ENCODE measurements around the gene RPL22. TPM values are rescaled to one million over a fixed set of nuclear protein-coding genes. Genes with fewer than 3 reads are reported as not detected.

The RPL22 gene
- total RNA-seq, 2 experiments from 2014 or later: 399 to 441 TPM

DNA sequence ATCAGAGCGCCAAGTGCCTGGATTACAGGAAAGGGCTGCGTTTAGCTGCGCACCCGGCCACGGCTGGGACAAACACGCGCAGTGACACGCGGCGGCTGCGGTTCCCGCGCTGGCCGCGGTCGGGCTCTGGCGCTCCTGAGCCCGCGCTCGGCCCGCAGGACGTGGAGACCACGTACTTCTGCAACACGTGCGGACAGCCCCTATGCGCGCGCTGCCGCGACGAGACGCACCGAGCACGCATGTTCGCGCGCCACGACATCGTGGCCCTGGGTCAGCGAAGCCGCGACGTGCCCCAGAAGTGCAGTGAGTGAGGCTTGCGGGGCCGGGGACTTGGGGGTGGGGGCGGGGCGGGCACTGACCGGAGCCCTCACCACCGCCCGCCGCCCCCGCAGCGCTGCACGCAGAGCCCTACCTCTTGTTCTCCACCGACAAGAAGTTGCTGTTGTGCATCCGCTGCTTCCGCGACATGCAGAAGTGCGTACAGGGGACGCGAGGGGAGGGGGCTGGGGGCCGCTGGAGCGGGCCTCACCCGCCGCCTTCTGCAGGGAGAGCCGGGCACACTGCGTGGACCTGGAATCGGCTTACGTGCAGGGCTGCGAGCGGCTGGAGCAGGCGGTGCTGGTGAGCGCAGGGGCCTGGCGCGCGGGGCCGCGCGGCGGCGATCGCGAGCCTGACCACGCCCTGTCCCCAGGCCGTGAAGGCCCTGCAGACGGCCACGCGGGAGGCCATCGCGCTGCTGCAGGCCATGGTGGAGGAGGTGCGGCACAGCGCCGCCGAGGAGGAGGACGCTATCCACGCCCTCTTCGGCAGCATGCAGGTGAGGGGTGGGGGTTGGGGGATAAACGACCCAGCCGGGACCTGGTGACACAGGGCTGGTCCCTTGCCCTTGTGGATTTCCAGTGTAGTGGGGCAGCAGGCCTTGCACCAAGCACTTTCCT is 9.6 kb upstream of the RPL22 start:
- ChIA-PET CTCF (interaction anchor here (0.6 to 1.3 kb wide), 3 partner anchors 10 to 149 kb away, joined by 3 to 5 read pairs (median 4); no protein-coding TSS in a partner anchor), POLR2A (interaction anchor here (0.5 kb wide), 1 partner anchor 22 kb away, joined by 4 read pairs; no protein-coding TSS in a partner anchor)

DNA sequence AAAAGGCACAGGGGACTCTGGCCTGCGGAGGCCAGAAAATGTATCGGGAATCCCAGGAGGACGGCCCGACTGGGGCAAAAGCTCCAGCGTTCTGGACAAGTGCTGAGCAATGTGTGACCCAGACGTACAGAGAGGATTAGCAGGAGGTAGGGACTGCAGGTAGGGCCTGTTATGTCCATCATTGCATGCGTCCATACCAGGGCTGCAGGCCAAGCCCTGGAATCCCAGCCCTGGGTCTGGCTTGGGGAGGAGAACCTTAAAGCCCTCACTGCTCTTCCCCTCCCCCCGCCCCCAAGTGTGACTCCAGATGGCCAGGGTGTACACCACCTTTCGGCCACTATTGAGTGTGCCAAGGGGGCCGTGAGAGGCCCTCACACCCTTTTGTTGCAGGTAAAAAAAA is 8.5 kb upstream of the RPL22 start:
- ChIA-PET CTCF (interaction anchor here (1.3 to 2.4 kb wide), 2 partner anchors 21 to 30 kb away, joined by 4 to 9 read pairs; no protein-coding TSS in a partner anchor), POLR2A (no interaction called here)

DNA sequence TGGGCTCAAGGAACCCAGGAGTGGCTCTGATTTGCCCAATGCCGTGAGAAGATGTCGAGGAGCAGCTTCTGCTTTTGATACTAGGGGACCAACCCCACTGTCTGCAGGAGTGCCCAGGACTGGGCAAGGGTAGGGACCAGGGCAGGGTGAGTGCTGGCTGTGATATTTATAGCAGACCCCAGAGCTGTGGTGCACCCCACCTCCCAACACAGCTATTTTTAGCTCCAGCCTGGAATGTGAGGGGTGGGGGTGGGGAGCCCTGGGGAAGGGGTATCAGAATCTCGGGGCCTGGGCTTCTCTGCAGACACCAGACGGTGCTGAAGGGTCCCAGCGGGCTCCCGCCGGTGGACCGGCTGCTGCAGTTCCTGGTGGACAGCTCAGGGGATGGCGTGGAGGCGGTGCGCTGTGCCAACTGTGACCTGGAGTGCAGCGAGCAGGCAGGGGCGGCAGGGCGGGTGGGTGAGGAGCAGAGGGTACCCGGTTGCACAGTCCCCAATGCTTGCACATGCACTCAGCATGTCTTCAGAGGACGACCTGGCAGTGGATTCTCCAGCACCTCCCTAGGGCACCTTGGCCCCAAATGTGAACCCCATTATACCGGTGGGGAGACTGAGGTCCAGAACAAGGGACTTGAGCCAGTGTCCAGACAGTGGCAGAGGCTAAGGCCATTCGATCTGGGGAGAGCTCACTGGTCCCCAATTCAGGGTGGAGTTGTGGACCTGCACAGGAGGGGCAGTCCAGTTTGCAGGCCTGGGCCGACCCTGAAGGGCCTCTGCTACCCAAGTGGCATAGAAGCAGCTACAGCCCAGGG is 7.9 kb upstream of the RPL22 start:
- ChIA-PET POLR2A (interaction anchor here (1.0 to 2.0 kb wide), 3 partner anchors 10 to 28 kb away, joined by 3 to 8 read pairs (median 6); partner anchors contain the start of gene ICMT), CTCF (interaction anchor here (0.6 to 2.4 kb wide), 7 partner anchors 9 to 373 kb away, joined by 3 to 9 read pairs (median 3); partner anchors contain the start of genes ICMT and ZBTB48)

DNA sequence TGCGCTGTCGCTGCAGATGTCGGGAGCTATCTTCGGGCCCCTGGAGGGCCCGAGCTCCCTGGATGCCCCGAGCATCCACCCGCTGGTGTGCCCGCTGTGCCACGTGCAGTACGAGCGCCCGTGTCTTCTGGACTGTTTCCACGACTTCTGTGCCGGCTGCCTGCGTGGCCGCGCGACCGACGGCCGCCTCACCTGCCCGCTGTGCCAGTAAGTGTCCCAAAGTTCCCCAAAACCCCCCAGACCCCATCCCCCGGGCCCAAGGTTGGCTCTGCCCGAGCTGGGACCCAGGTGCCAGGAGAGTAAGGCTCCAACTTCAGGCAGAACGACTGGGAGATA is 7.1 kb upstream of the RPL22 start:
- ChIA-PET POLR2A (interaction anchor here (1.0 to 2.0 kb wide), 4 partner anchors 9 to 29 kb away, joined by 3 to 8 read pairs (median 4); partner anchors contain the start of gene ICMT), CTCF (interaction anchor here (0.8 to 2.4 kb wide), 10 partner anchors 9 to 495 kb away, joined by 3 to 9 read pairs (median 3); partner anchors contain the start of genes DNAJC11, ICMT and ZBTB48)

DNA sequence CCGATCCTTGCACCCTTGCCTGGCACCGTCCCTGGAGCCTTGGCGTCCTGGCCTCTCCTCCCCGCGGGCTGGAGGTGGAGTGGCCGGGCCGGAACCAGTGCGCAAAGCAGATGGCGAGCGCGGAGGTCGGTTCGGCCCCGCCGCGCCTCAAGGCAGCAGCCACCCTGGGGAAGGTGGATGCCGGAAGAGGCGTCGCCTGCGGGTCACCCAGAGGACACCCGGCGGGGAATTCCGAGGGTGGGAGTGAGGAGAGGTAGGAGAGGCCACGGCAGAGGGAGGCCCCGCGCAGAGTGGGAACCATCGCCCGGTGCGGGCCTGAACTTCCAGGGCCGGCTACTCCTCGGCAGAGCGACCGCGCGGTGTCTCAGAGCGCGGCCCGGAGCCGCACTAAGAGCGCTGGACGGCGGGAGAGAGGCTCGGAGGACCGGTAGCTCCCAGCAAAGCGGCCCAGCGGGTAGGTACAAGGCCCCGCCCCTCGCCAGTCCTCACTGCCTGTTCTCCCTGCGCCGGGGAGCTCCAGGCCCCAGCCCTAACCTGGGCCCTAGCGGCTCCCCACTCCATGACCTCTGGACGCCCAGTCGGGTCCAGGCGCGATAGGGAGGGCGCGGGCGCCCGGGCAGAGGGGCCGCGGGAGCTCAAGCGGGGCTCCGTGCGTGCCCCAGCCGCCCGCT is 6.6 kb upstream of the RPL22 start, which contains the start of gene RNF207:
Gene RNF207 (plus strand): TSS at position 271 of the 671 bp plus-strand sequence. CDS start 417 bp downstream, outside the sequence.
- POLR2A ChIA-PET: interaction anchor here (1.0 to 2.0 kb wide), 4 partner anchors 9 to 30 kb away, joined by 3 to 8 read pairs (median 4); partner anchors contain the start of gene ICMT

DNA sequence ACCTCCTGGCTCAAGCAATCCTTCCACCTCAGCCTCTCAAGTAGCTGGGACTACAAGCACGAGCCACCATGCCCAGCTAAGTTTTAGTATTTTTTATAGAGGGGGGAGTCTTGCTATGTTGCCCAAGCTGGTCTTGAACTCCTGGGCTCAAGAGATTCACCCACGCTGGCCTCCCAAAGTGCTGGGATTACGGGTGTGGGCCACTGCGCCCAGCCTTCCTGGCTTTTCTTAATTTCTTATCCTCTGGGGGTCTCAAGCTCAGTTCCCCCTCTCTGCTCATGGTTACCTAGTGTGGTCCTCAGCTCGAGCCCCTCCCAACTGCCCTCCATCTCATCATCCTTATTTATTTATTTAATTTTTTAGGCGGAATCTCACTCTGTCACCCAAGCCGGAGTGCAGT is 2.9 kb upstream of the RPL22 start:
- ChIA-PET CTCF (interaction anchor here (0.5 to 1.2 kb wide), 2 partner anchors 10 to 339 kb away, joined by 3 read pairs; no protein-coding TSS in a partner anchor), POLR2A (no interaction called here)

More for the DNA sequence above, 6.6 kb upstream of the RPL22 start, which contains the start of gene RNF207:
- CTCF ChIA-PET: interaction anchor here (0.7 to 2.4 kb wide), 11 partner anchors 9 to 1555 kb away, joined by 3 to 9 read pairs (median 3); partner anchors contain the start of genes DNAJC11, ICMT and ZBTB48

DNA sequence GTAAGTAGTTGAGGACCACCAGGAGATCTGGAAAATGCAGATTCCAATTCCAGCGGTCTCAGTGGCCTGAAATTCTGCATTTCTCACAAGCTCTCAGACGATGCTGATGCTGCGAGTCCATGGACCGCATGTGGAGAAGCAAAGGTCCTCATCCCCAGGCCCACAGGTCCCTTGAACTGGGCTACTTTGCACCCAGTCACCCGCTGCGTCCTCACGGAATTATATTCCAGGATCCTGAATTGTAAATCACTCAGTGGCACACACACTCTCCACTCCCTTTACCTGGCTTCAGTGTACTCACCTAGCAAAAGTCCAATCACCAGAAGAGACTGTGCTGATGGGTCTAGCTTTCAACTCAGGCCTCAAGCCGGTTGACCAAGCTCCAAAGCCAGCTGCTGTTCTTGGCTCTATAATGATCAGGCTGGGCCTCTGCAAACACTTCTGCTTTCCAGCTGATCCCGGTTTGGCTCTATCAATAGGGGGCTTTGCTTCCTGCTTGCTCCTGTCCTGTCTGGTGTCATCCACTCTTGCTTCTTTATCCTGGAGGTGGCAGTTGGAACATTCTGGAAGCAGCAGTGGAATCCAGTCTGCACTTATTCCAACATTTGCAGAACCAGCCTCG is 904 bp upstream of the RPL22 start:
- POLR2A ChIA-PET: interaction anchor here (0.7 to 1.0 kb wide), 3 partner anchors 17 to 156 kb away, joined by 3 read pairs; partner anchors contain the start of gene ICMT

DNA sequence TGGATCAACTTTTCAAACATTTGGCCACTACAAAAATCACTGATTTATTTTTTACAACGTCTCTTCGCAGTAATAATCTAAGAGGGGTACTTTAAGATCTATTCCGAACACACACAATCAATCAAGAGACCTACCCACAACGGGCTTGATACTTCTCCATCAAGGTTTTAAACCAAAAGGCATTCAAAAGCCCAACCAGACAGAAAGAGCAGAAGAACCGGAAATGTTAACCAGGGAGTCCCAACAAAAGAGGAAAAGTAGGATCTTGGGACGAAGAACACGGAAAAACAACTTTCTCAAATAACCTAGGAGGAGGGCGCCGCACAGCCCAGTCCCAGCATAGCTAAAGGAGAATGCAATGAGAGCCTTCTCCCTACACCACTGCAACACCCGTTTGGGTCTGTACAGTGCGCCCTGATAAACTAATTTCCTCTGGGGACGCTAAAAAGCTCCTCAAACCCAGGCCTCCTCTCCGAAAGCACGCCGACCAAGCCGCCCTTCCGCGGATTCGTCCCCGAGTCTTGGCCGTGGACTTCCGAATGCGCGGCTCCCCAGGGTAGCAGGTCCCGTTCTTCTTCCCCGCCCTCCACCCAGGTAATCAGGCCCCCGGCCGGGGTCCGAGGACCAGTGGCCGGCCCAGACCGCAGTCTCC is 623 bp downstream of the RPL22 start:
- ChIA-PET CTCF (interaction anchor here (2.7 kb wide), 1 partner anchor 47 kb away, joined by 8 read pairs; no protein-coding TSS in a partner anchor), POLR2A (interaction anchor here (0.9 kb wide), 1 partner anchor 586 kb away, joined by 3 read pairs; the partner anchor contains the start of gene CAMTA1)

More for the DNA sequence above, 904 bp upstream of the RPL22 start:
- CTCF ChIA-PET: no interaction called here

DNA sequence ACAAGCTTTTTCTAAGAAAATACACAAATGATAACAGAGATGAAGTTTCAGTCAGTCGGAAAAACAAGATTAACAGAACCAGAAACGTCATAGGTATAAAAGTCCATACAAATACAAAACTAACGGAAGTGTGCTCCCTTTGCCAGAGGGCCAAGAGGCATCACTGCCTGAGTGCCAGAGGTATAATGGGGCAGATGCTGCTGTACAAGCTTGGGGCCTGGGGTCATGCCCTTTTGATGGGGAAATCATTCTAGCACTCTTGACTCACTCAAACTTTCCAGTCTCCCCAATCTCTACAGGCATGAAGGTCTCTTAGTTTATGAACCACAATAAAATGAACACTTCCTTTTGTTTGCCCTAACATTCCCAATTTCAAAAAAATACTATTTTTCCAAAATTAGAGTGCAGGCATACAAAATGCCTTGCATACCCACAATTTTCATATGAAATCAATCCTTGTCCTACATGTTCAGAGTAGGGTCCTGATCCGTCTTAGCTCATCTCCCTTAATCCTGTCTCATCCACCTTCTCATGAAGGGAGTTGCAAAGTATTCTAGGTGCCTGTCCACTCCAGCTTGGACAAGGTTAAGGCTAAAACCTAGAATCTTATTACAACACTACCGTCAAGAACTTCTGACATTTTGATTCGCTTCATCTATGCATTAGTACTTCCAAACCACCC is 1.5 kb downstream of the RPL22 start:
- ChIA-PET CTCF (interaction anchor here (1.2 to 2.7 kb wide), 2 partner anchors 8 to 48 kb away, joined by 3 to 8 read pairs; partner anchors contain the start of gene RNF207), POLR2A (interaction anchor here (0.9 to 1.5 kb wide), 2 partner anchors 8 to 587 kb away, joined by 3 to 8 read pairs; partner anchors contain the start of genes CAMTA1 and RNF207)

DNA sequence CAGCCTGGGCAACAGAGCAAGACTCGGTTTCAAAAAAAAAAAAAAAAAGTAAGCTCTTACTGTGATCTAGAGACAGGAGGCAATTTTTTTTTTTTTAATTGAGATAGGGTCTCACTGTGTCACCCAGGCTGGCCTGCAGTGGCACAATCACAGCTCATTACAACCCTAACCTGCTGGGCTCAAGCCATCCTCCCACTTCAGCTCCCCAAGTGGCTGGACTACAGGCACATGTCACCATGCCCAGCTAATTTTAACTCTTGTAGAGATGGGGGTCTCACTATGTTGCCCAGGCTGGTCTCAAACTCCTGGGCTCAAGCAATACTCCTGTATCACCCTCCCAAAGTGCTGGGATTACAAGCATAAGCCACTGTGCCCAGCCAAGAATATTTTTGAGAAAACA is 7.4 kb downstream of the RPL22 start:
- ChIA-PET CTCF (interaction anchor here (0.7 kb wide), 1 partner anchor 349 kb away, joined by 5 read pairs; no protein-coding TSS in a partner anchor), POLR2A (no interaction called here)

DNA sequence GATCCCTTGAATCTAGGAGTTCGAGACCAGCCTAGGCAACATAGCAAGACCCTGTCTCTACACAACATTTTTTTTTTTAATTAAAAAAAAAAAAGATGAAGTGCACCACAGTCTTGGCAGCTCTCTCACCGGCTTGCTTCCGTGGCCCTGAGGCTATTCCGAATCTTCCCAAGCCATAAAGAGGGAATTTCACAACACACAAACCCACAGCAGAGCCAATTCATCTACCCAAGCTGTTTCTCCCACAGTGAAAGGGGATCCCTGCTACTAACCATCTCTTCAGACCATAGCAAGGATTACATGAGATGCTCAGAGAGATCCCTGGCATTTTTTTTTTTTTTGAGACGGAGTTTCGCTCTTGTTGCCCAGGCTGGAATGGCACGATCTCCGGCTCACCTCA is 10.9 kb downstream of the RPL22 start:
- POLR2A ChIA-PET: no interaction called here

DNA sequence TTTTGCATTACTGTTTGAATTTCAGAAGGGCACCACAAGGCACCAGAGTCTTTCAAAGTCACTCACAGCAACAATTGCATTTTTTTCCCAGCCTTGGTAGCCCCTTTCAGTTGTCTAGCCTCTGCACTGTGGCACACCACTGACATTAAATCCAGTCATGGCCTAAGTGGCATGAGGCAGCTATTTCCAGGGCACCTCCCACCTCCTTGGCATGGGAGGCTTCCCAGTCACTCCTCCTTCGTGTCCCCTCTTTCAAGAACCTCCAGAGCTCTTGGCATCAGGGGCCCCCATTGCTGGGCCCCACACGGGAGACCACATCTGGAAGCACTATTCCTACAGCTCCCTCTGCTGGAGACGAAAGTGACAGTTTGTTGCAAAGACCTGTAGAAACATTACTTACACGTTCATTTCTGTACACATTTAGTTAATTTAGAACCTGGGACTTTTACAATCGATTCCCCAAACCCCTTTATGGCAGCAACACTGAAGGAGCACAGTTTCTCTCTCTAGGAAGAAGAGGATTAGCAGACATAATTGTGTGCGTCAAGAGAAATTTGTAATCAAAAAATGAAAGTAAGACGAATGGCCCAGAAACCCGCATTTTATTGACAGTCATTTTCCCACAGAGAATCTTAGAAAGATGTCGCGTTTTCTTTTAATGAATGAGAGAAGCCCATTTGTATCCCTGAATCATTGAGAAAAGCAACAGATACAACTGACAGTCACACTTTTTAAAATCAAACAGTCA is 13.6 kb downstream of the RPL22 start:
- CTCF ChIA-PET: interaction anchor here (0.9 to 1.0 kb wide), 2 partner anchors 19 to 21 kb away, joined by 3 to 4 read pairs; no protein-coding TSS in a partner anchor
- POLR2A ChIA-PET: no interaction called here

More for the DNA sequence above, 10.9 kb downstream of the RPL22 start:
- CTCF ChIA-PET: no interaction called here

DNA sequence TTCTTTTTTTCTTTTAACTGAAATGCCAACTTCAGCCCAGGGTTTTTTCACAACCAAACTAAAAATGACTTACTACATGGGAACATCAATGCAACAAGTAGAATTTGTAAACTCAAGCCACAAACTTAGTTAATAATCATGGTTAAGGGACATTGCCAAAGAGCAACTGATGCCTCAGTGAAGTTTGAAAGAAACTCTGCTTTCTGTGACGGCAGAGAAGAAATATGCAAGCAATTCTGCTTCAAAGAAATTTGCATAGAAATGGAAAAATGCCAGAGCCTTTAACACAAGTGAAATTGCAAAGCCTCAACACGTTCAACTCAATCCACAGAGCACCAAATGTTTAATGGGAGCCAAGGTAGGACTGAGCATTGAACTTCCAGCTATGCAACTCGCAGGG is 14.2 kb downstream of the RPL22 start:
- CTCF ChIA-PET: interaction anchor here (0.9 to 1.0 kb wide), 2 partner anchors 19 to 21 kb away, joined by 3 to 4 read pairs; no protein-coding TSS in a partner anchor

DNA sequence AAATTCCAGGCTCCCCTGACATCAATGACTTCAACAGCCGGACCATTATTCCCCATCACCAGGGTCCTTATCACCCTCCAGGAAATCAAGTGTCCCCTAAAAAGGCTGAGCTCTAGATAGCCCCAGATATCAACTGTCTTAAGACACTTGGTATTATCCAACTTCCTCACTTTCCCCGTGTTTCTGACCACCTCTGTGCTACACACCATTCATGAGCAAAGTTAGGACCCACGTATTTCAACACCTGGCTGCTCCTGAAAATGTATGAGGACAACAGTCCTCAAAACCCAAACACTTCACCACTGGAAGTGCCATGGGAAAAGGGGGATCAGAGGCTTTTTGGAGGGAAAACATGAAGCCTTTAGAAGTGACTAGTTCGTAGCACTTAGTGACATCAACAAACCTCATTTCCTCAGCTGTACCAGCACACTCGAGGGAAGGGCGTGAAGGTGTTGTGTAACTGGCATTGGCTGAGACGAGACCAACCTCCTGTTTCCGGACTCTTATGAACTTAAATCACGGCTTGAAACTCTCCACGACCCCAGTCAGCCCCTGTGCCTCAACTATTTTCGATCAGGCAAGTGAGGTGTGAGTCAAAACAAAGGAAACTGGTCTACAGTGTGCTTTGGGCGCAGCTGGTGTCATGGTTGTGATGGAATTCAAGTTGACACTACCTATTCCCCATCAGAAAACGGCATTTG is 15.2 kb downstream of the RPL22 start:
- ChIA-PET CTCF (interaction anchor here (1.8 kb wide), 1 partner anchor 62 kb away, joined by 4 read pairs; no protein-coding TSS in a partner anchor), POLR2A (interaction anchor here (0.6 to 1.5 kb wide), 2 partner anchors 16 to 288 kb away, joined by 3 to 4 read pairs; partner anchors contain the start of gene RPL22)

More for the DNA sequence above, 14.2 kb downstream of the RPL22 start:
- POLR2A ChIA-PET: no interaction called here

DNA sequence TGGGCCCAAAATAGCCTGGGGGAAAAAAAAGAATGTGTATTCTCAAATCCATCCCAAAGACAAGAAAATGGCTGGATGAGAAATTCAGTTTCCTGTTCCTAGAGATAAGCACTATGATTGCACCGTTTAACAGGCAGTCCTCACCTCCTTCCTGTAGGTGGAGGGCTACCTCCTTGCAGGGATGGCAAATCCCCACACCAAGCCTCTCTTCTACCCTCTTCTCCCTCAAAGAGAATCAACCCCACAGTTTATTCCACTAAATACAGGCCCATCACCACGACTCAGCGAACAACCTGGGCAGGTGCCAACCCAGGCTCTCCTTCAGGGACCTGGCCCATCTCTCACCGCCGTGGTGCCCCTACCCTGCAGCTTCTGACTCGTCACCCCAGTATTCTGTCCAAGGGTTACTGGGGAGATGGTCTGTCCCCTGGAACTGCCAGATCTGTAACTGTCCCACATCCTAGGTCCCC is 15.8 kb downstream of the RPL22 start:
- CTCF ChIA-PET: interaction anchor here (1.8 kb wide), 1 partner anchor 63 kb away, joined by 4 read pairs; no protein-coding TSS in a partner anchor
- POLR2A ChIA-PET: interaction anchor here (1.5 kb wide), 1 partner anchor 16 kb away, joined by 3 read pairs; the partner anchor contains the start of gene RPL22
